Breast epithelium (tissue), 3 donors: ENCODE measurements around the gene WSB2.

ENCODE experiments used
- POLR2AphosphoS5 ChIP-seq, 3 donors: sonication (generic); formaldehyde crosslinking; IDR thresholded peaks; one replicate each; pipeline ENCODE4 v1.6.1; 2017; ENCODE audit warnings: antibody characterized with exemption in 3 of 3
- TF ChIP-seq, protein P1 (sequence below), 3 donors: fragments of 450-650 bp; IDR thresholded peaks; one replicate each; pipeline ENCODE4 v1.5.1; 2016 to 2017; ENCODE audit warnings: antibody characterized with exemption in 3 of 3, mild to moderate bottlenecking in 3 of 3, moderate library complexity in 3 of 3

DNA sequence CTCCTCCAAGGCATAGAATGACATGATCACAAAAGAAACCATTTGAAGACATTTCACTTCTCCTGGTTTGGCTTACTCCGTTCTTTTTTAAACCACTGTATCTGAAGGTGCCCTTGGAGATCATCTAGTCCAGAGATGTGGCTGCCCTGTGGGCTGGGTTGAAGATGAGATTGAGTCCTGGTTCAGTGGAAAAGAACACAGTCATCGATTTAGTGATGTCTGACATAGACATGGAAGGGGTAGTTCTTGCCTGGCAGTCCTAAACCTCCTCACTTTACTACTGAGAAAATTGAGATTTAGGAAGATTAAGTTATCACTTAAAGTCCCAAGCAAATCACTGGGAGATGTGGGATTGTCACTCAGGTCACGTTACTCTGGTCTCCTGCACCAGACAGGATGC is 40.1 kb upstream of the WSB2 start:
- TF ChIP-seq, protein P1, sequence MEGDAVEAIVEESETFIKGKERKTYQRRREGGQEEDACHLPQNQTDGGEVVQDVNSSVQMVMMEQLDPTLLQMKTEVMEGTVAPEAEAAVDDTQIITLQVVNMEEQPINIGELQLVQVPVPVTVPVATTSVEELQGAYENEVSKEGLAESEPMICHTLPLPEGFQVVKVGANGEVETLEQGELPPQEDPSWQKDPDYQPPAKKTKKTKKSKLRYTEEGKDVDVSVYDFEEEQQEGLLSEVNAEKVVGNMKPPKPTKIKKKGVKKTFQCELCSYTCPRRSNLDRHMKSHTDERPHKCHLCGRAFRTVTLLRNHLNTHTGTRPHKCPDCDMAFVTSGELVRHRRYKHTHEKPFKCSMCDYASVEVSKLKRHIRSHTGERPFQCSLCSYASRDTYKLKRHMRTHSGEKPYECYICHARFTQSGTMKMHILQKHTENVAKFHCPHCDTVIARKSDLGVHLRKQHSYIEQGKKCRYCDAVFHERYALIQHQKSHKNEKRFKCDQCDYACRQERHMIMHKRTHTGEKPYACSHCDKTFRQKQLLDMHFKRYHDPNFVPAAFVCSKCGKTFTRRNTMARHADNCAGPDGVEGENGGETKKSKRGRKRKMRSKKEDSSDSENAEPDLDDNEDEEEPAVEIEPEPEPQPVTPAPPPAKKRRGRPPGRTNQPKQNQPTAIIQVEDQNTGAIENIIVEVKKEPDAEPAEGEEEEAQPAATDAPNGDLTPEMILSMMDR (IDR thresholded peaks at IDR 0.05): no peak
- no peak for TF ChIP-seq POLR2AphosphoS5 (IDR thresholded peaks at IDR 0.05)
